Keratinocyte (primary cell): ENCODE measurements around the gene CIZ1. TPM values are rescaled to one million over a fixed set of nuclear protein-coding genes. Genes with fewer than 3 reads are reported as not detected.
A peak's percentile ranks its signal among the peaks of the same experiment; 100 is the strongest.
"Not testable (repeated sequence)": the region's sequence is repeated elsewhere in the genome, so short reads cannot be mapped to it uniquely, and the experiment has no call there.

Experiments
- DNase-seq: peaks from one replicate; pipeline ENCODE4 v3.0.0-alpha.2; 2011; ENCODE audit warnings: low read depth, missing footprints, low spot score
- FAIRE-seq: peaks from 2 replicates; lab custom pipeline; 2011; peaks lifted over from hg19 to GRCh38; lab: Jason Lieb, UNC
- H2AFZ ChIP-seq: 2 replicates; pipeline ENCODE4 v1.6.0; 2012; ENCODE audit warnings: low read length, control low read depth, inconsistent platforms; ENCODE audit not compliant: control insufficient read depth
- H3K27ac ChIP-seq: 2 replicates; pipeline ENCODE4 v1.5.1; 2011; ENCODE audit warnings: low read length; ENCODE audit not compliant: control insufficient read depth, insufficient read depth
- H3K27me3 ChIP-seq: 3 replicates; pipeline ENCODE4 v1.6.0; 2011; ENCODE audit warnings: low read length; ENCODE audit not compliant: control insufficient read depth, insufficient read depth; ENCODE audit errors: extremely low read depth
- H3K36me3 ChIP-seq, 2 experiments: 2 replicates in 1 of 2; 3 replicates in 1 of 2; pipeline ENCODE4 v1.5.1; 2011; ENCODE audit warnings: low read length in 2 of 2, mild to moderate bottlenecking in 1 of 2; ENCODE audit not compliant: control insufficient read depth in 2 of 2, insufficient read depth in 2 of 2; ENCODE audit errors: extremely low read depth in 1 of 2
- H3K4me1 ChIP-seq: 3 replicates; pipeline ENCODE4 v1.5.1; 2011; ENCODE audit warnings: low read length; ENCODE audit not compliant: control insufficient read depth, insufficient read depth; ENCODE audit errors: extremely low read depth
- H3K4me2 ChIP-seq: 3 replicates; pipeline ENCODE4 v1.6.0; 2011; ENCODE audit warnings: low read depth, low read length; ENCODE audit not compliant: control insufficient read depth, insufficient read depth; ENCODE audit errors: extremely low read depth
- H3K4me3 ChIP-seq, 3 experiments: fragments of 200-600 bp in 1 of 3; sonication (generic) in 1 of 3; 2 replicates in 2 of 3; 3 replicates in 1 of 3; pipeline ENCODE4 v1.5.1; 2011 to 2016; ENCODE audit warnings: low read length in 3 of 3, mild to moderate bottlenecking in 3 of 3, control low read depth in 2 of 3, inconsistent platforms in 1 of 3, low read depth in 1 of 3, mixed read lengths in 1 of 3, mixed run types in 1 of 3, moderate library complexity in 1 of 3; ENCODE audit not compliant: control insufficient read depth in 2 of 3, insufficient read depth in 2 of 3; ENCODE audit errors: extremely low read depth in 1 of 3
- H3K79me2 ChIP-seq: 2 replicates; pipeline ENCODE4 v1.6.0; 2012; ENCODE audit warnings: low read length; ENCODE audit not compliant: control insufficient read depth, insufficient read depth
- H3K9ac ChIP-seq: 3 replicates; pipeline ENCODE4 v1.6.0; 2011; ENCODE audit warnings: low read length; ENCODE audit not compliant: control insufficient read depth, insufficient read depth; ENCODE audit errors: extremely low read depth
- H3K9me1 ChIP-seq: 3 replicates; pipeline ENCODE4 v1.6.0; 2011; ENCODE audit warnings: low read length; ENCODE audit not compliant: control insufficient read depth, insufficient read depth; ENCODE audit errors: extremely low read depth
- H3K9me3 ChIP-seq: 2 replicates; pipeline ENCODE4 v1.5.1; 2012; ENCODE audit warnings: low read depth, low read length; ENCODE audit not compliant: control insufficient read depth
- H4K20me1 ChIP-seq: 3 replicates; pipeline ENCODE4 v1.6.0; 2011; ENCODE audit warnings: low read length; ENCODE audit not compliant: control insufficient read depth, insufficient read depth; ENCODE audit errors: extremely low read depth
- EZH2 ChIP-seq: IDR thresholded peaks from one replicate; pipeline ENCODE4 v1.6.1; 2012; ENCODE audit warnings: inconsistent platforms, mild to moderate bottlenecking, low read length, moderate library complexity
- dilution Hi-C: fragments of 300-500 bp; cut with MboI; formaldehyde crosslinking; loops from one replicate; pipeline ENCODE4 v1.7.0; 2020; ENCODE audit warnings: low sequenced_read_pairs; ENCODE audit not compliant: extremely low pct_ligation_motif_present
- polyA plus RNA-seq, 5 experiments: library from polyadenylated mRNA; depleted of rRNA in 3 of 5; stranded (reverse) in 3 of 5; stranded (forward) in 1 of 5; unstranded in 1 of 5; fragments of >200 nt; gene quantifications; 1 replicate in 1 of 5; 2 replicates in 3 of 5; 3 replicates in 1 of 5; pipeline versions ENCODE4 v1.2.1 to v1.2.3, GENCODE V29; 2011 to 2012; ENCODE audit warnings: missing spikeins in 2 of 5, low read depth in 1 of 5, low replicate concordance in 1 of 5
- TF ChIP-seq, protein P1 (sequence below), 3 experiments: IDR thresholded peaks in 1 of 3; conservative IDR thresholded peaks in 1 of 3; optimal IDR thresholded peaks in 1 of 3; 2 replicates in 2 of 3; 3 replicates in 1 of 3; pipeline versions ENCODE3 to v1.5.1; 2011; ENCODE audit warnings: low read length in 3 of 3, mild to moderate bottlenecking in 3 of 3, moderate library complexity in 2 of 3, control low read depth in 1 of 3, inconsistent platforms in 1 of 3; ENCODE audit not compliant: insufficient read depth in 2 of 3; ENCODE audit errors: extremely low read depth in 1 of 3

Gene CIZ1
- polyA plus RNA-seq, 1 donor (not counting 4 experiments of a cell fraction or from before 2014, with no cell fraction given): 23.5 TPM

DNA sequence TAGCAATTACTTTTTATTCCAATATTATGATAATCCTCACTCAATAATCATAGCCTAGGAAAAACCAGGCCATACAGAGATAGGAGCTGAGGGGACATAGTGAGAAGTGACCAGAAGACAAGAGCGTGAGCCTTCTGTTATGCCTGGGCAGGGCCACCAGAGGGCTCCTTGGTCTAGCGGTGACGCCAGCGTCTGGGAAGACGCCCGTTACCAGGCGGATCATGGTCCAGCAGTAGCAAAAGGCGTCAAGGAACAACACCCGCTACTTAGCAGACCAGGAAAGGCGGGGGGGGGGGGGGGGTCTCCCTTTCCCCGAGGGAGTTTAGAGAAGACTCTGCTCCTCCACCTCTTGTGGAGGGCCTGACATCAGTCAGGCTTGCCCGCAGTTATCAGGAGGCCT is 9.9 kb downstream of the CIZ1 start:
- H3K4me1 ChIP-seq: peaks cover 22% of the 10 kb centered on the region
- H3K4me3 ChIP-seq, H3K27me3 ChIP-seq, H3K79me2 ChIP-seq, H3K9me1 ChIP-seq, dilution Hi-C loops, H2AFZ ChIP-seq, H3K4me2 ChIP-seq, H3K9ac ChIP-seq, FAIRE-seq, H3K9me3 ChIP-seq, DNase-seq, H3K27ac ChIP-seq, H4K20me1 ChIP-seq: not testable (repeated sequence)
- H3K36me3 ChIP-seq: peaks cover 34 to 41% of the 10 kb centered on the region in 2 experiments
- TF ChIP-seq, protein P1, sequence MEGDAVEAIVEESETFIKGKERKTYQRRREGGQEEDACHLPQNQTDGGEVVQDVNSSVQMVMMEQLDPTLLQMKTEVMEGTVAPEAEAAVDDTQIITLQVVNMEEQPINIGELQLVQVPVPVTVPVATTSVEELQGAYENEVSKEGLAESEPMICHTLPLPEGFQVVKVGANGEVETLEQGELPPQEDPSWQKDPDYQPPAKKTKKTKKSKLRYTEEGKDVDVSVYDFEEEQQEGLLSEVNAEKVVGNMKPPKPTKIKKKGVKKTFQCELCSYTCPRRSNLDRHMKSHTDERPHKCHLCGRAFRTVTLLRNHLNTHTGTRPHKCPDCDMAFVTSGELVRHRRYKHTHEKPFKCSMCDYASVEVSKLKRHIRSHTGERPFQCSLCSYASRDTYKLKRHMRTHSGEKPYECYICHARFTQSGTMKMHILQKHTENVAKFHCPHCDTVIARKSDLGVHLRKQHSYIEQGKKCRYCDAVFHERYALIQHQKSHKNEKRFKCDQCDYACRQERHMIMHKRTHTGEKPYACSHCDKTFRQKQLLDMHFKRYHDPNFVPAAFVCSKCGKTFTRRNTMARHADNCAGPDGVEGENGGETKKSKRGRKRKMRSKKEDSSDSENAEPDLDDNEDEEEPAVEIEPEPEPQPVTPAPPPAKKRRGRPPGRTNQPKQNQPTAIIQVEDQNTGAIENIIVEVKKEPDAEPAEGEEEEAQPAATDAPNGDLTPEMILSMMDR (optimal IDR thresholded peaks at IDR 0.05 in 1 of 3, IDR thresholded peaks at IDR 0.05 in 1 of 3, conservative IDR thresholded peaks at IDR 0.05 in 1 of 3; ENCODE audit: extremely low read depth in 1 of 3, insufficient read depth in 2 of 3, low read length in 3 of 3): peak in 1 of 3 experiments; percentile 41

DNA sequence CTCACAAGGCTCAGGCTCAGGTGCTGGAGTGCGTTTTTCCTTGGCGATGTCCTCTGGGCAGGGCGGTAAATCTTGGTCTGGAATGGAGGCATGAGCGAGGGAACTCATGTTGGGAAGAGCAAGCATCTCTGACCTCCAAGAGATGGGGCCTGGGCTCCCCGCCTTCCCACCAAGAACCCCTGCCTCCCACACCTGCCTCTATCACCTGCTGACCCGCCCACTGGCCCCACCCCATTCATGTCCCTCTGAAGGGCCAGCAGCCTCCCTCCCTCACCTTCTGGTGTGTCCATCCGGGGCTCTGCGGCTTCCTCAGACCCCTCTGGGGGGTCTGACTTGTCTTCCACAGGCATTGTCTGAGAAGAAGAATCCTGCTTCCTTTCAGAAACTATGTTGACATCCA is 10.9 kb downstream of the CIZ1 start:
- TF ChIP-seq EZH2: no peak
- TF ChIP-seq, protein P1 (optimal IDR thresholded peaks at IDR 0.05 in 1 of 3, IDR thresholded peaks at IDR 0.05 in 1 of 3, conservative IDR thresholded peaks at IDR 0.05 in 1 of 3; ENCODE audit: extremely low read depth in 1 of 3, insufficient read depth in 2 of 3, low read length in 3 of 3): no peak
- Histone ChIP-seq H3K9me3 (peaks cover 2% of the 10 kb centered on the region), H3K79me2 (no peaks in the 10 kb centered on the region), H3K27me3 (no peaks in the 10 kb centered on the region), H3K9me1 (no peaks in the 10 kb centered on the region), H3K4me3 (no peak overlapping the region), H3K4me2 (no peak overlapping the region), H3K4me1 (peaks cover 25% of the 10 kb centered on the region), H4K20me1 (no peaks in the 10 kb centered on the region), H3K27ac (no peak overlapping the region), H3K36me3 (peaks cover 33 to 51% of the 10 kb centered on the region in 2 experiments), H3K9ac (no peak overlapping the region), H2AFZ (no peak overlapping the region)
- DNase-seq (no peak), FAIRE-seq (no peak)
- dilution Hi-C loops: no loop called here
